Pancreas (tissue), 10 donors: ENCODE results near the gene TRPM1. TPM values are rescaled to one million over a fixed set of nuclear protein-coding genes. Genes with fewer than 3 reads are reported as not detected.
A peak's percentile ranks its signal among the peaks of the same experiment; 100 is the strongest.
"Not testable (repeated sequence)": the region's sequence is repeated elsewhere in the genome, so short reads cannot be mapped to it uniquely, and the experiment has no call there.

Experiments used
- ATAC-seq, 4 donors: fragments of 200-7000 bp; cut with Tn5 transposase; one replicate each; pipeline versions ENCODE4 v1.8.0 to v1.9.1; 2020; ENCODE audit warnings: mild to moderate bottlenecking in 4 of 4, moderate library complexity in 4 of 4
- DNase-seq, 6 donors: peaks; one replicate each; pipeline ENCODE4 v3.0.0-alpha.2; 2020
- FAIRE-seq: peaks from 2 replicates; lab custom pipeline; 2012; peaks lifted over from hg19 to GRCh38; lab: Jason Lieb, UNC
- H3K27ac ChIP-seq, 4 donors: fragments of 200-600 bp; sonication (generic); 1 replicate in 3 of 4; 2 replicates in 1 of 4; pipeline versions ENCODE4 v1.5.0 to v1.8.0; 2020
- H3K27me3 ChIP-seq, 4 donors: fragments of 200-600 bp; one replicate each; pipeline ENCODE4 v1.8.0; 2021
- H3K36me3 ChIP-seq, 3 donors: fragments of 200-600 bp; sonication (generic) in 1 of 3; one replicate each; pipeline versions ENCODE4 v1.5.0 to v1.8.0; 2020 to 2021
- H3K4me1 ChIP-seq, 3 donors: fragments of 200-600 bp; one replicate each; pipeline ENCODE4 v1.8.0; 2021
- H3K4me3 ChIP-seq, 4 donors: fragments of 200-600 bp; sonication (generic) in 2 of 4; one replicate each; pipeline versions ENCODE4 v1.5.0 to v1.8.0; 2020 to 2021
- H3K9me3 ChIP-seq, 4 donors: fragments of 200-600 bp; one replicate each; pipeline ENCODE4 v1.8.0; 2021
- CTCF ChIP-seq, 4 donors: fragments of 200-600 bp; sonication (generic) in 3 of 4; IDR thresholded peaks; one replicate each; pipeline versions ENCODE4 v1.5.0 to v1.8.0; 2021; ENCODE audit warnings: antibody characterized with exemption in 4 of 4
- WGBS, 2 donors: extraction: QIAGEN DNeasy Blood & Tissue Kit; methylation state at CpG; one replicate each; pipeline ENCODE4 v1.1.7; 2013; 5-methylcytosine and 5-hydroxymethylcytosine counted together
- intact Hi-C, 3 donors: fragments of 100-400 bp; cut with DNase I; formaldehyde crosslinking; loops; one replicate each; pipeline versions ENCODE4 v1.11.1 to v1.14.2; 2022
- polyA plus RNA-seq, 2 donors: library from polyadenylated mRNA; stranded (reverse); fragments of 200-250 nt; gene quantifications; one replicate each; pipeline ENCODE4 v1.2.3, GENCODE V29; 2013
- total RNA-seq, 6 donors: library from RNA; stranded (reverse); fragmentation: NEBNext Ultra II Directional in 4 of 6; extraction: Animal tissue kit (Norgen Biotek cat#: 25700) in 4 of 6; gene quantifications; one replicate each; pipeline versions ENCODE4 v1.2.1 to v1.2.4, GENCODE V29; 2021 to 2023
- donor health status: healthy with polysubstance abuse.
- donor health status: DM: no; HTN: no; CAD: no; lungs with moderate emphysema.
- donor health status: DM: no; HTN: no; CAD: no.
- donor health status: control.
- donor health status: control.
- donor health status: Bipolar disorder and iron deficiency.
- donor health status: DM: yes; HTN: yes; CAD: no.
- donor health status: DM: no; HTN: no; CAD: no.
- donor health status: DM: no; HTN: no; CAD: no.
- donor health status: DM: yes; HTN: yes; CAD: no.

The TRPM1 gene
- total and polyA plus RNA-seq, 8 donors = 0.04 TPM; not detected in 7

DNA sequence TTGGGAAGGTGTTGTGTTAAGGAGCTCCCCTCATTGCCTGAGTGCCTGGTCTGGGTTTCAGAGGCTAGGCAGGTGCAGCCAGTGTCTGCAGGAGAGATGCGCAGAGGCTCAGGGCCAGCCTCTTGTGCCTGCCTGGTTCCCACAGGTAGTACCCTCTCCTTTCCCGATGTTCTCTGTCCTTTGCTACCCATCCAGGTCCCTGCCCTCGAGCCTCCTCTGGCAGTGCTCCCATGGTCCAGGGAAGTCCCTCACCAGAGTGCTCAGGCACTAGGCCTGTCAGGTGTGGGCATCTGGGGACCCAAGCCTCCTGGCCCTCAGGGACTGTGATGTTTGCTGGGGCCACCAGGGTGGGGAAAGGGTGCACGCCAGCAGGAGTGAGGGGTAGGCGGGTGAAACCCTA is 5.0 kb downstream of the TRPM1 start:
- no peak for FAIRE-seq
- no peak overlapping the region for H3K4me3 ChIP-seq
- ATAC-seq = no peak
- H3K27ac ChIP-seq = no peak overlapping the region
- intact Hi-C loops = no loop called here
- peak in 1 of 6 donors; percentile 47 for DNase-seq
- no peaks in the 10 kb centered on the region for H3K9me3 ChIP-seq
- no peak for TF ChIP-seq CTCF (IDR thresholded peaks at IDR 0.05)
- WGBS, 2 donors = 87 to 95% methylated on average over 5 of the region's 5 CpGs
- no peaks in the 10 kb centered on the region for H3K27me3 ChIP-seq
- no peaks in the 10 kb centered on the region for H3K36me3 ChIP-seq
- H3K4me1 ChIP-seq = peaks cover 0 to 14% (median 4%) of the 10 kb centered on the region in 3 donors

GRCh38 chr15:31091481-31091880 is 10.0 kb downstream of the TRPM1 start:
- no peaks in the 10 kb centered on the region for H3K27me3 ChIP-seq
- H3K36me3 ChIP-seq = no peaks in the 10 kb centered on the region
- H3K27ac ChIP-seq = no peak overlapping the region
- no peaks in the 10 kb centered on the region for H3K4me1 ChIP-seq
- H3K9me3 ChIP-seq = no peaks in the 10 kb centered on the region
- ATAC-seq = peak in 1 of 4 donors; percentile 52
- WGBS, 2 donors = 85 to 93% methylated on average over 6 of the region's 6 CpGs
- no peak overlapping the region for H3K4me3 ChIP-seq
- FAIRE-seq = no peak
- TF ChIP-seq CTCF (IDR thresholded peaks at IDR 0.05) = no peak
- intact Hi-C loops = no loop called here
- no peak for DNase-seq

GRCh38 chr15:31090766-31091165 is 10.8 kb downstream of the TRPM1 start:
- no peak for FAIRE-seq
- no peaks in the 10 kb centered on the region for H3K27me3 ChIP-seq
- no peaks in the 10 kb centered on the region for H3K9me3 ChIP-seq
- H3K27ac ChIP-seq = no peak overlapping the region
- 37 to 45% methylated on average over 4 of the region's 4 CpGs for WGBS, 2 donors
- no peak overlapping the region for H3K4me3 ChIP-seq
- H3K36me3 ChIP-seq = no peaks in the 10 kb centered on the region
- no peak for ATAC-seq
- H3K4me1 ChIP-seq = no peaks in the 10 kb centered on the region
- no peak for DNase-seq
- TF ChIP-seq CTCF (IDR thresholded peaks at IDR 0.05) = no peak
- intact Hi-C loops = no loop called here

GRCh38 chr15:31089368-31090047 is 12.0 kb downstream of the TRPM1 start:
- 90 to 91% methylated on average over 18 of the region's 18 CpGs for whole genome bisulfite sequencing, 2 donors
- H3K9me3 ChIP-seq = no peaks in the 10 kb centered on the region
- H3K27me3 ChIP-seq = no peaks in the 10 kb centered on the region
- H3K36me3 ChIP-seq = no peaks in the 10 kb centered on the region
- intact Hi-C loops = no loop called here
- H3K27ac ChIP-seq = no peak overlapping the region
- DNase-seq = no peak
- no peak for ATAC-seq
- no peaks in the 10 kb centered on the region for H3K4me1 ChIP-seq
- H3K4me3 ChIP-seq = no peak overlapping the region
- no peak for TF ChIP-seq CTCF (IDR thresholded peaks at IDR 0.05)
- FAIRE-seq = no peak

GRCh38 chr15:31088672-31089367 is 12.7 kb downstream of the TRPM1 start:
- Histone ChIP-seq H3K4me1 (peaks cover 0 to under 1% (median 0%) of the 10 kb centered on the region in 3 donors), H3K4me3 (no peak overlapping the region), H3K27me3 (no peaks in the 10 kb centered on the region), H3K27ac (no peak overlapping the region), H3K9me3 (no peaks in the 10 kb centered on the region), H3K36me3 (no peaks in the 10 kb centered on the region)
- TF ChIP-seq CTCF (IDR thresholded peaks at IDR 0.05) = no peak
- FAIRE-seq (no peak), ATAC-seq (peak in 1 of 4 donors; percentile 12), DNase-seq (no peak)
- WGBS, 2 donors = 66 to 70% methylated on average over 21 of the region's 21 CpGs
- intact Hi-C loops = no loop called here

DNA sequence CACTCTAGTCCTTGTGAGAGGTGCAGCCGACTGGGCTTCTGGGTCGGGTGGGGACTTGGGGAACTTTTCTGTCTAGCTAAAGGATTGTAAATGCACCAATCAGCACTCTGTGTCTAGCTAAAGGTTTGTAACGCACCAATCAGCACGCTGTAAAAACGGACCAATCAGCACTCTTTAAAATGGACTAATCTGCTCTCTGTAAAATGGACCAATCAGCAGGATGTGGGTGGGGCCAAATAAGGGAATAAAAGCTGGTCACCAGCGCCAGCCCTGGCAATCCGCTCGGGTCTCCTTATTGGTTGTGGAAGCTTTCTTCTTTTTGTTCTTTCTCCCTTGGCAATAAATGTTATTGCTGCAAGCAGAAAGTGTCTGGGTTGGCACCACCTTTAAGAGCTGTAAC is 13.5 kb downstream of the TRPM1 start:
- 83 to 90% methylated on average over 8 of the region's 8 CpGs for WGBS, 2 donors
- H3K9me3 ChIP-seq, DNase-seq, intact Hi-C loops, H3K36me3 ChIP-seq, H3K27me3 ChIP-seq, H3K4me1 ChIP-seq, H3K27ac ChIP-seq, ATAC-seq, H3K4me3 ChIP-seq, FAIRE-seq: not testable (repeated sequence)
